Activated T-helper 17 cell treated with anti-CD3 and anti-CD28 coated beads, Interleukin-2, amount 50 U/mL, for 72 hours (primary cell): ENCODE measurements around the gene RCL1. TPM values are rescaled to one million over a fixed set of nuclear protein-coding genes. Genes with fewer than 3 reads are reported as not detected.

Source experiments
- ATAC-seq: fragments of 150-1000 bp; cut with Tn5 transposase; replicated peaks from 2 replicates; pipeline ENCODE4 v1.10.0; 2021; ENCODE audit warnings: mild to moderate bottlenecking, moderate library complexity
- H3K27ac Mint-ChIP-seq: one replicate; pipeline ENCODE4 v1.8.0; 2022; ENCODE audit warnings: mixed read lengths
- H3K27me3 Mint-ChIP-seq: one replicate; pipeline ENCODE4 v1.8.0; 2022; ENCODE audit warnings: mixed read lengths
- H3K36me3 Mint-ChIP-seq: one replicate; pipeline ENCODE4 v1.8.0; 2022; ENCODE audit warnings: low read depth, mild to moderate bottlenecking, mixed read lengths
- H3K4me1 Mint-ChIP-seq: one replicate; pipeline ENCODE4 v1.8.0; 2022; ENCODE audit warnings: mixed read lengths
- H3K4me3 Mint-ChIP-seq: one replicate; pipeline ENCODE4 v1.8.0; 2022; ENCODE audit warnings: mild to moderate bottlenecking, mixed read lengths
- H3K9me3 Mint-ChIP-seq: one replicate; pipeline ENCODE4 v1.8.0; 2022; ENCODE audit warnings: mixed read lengths
- total RNA-seq, 2 donors: library from RNA; stranded (reverse); gene quantifications; one replicate each; pipeline ENCODE4 v1.2.3, GENCODE V29; 2022

The RCL1 gene
- total RNA-seq, 2 donors from 2014 or later: 18.9 to 38.2 TPM

GRCh38 chr9:4796530-4796929 lies 3.8 kb downstream of the RCL1 start:
- Mint-ChIP-seq H3K36me3 (peaks cover 6% of the 10 kb centered on the region), H3K4me1 (peaks cover 43% of the 10 kb centered on the region), H3K9me3 (no peaks in the 10 kb centered on the region), H3K4me3 (no peak overlapping the region), H3K27ac (no peak overlapping the region), H3K27me3 (no peaks in the 10 kb centered on the region)
- no peak for ATAC-seq

DNA sequence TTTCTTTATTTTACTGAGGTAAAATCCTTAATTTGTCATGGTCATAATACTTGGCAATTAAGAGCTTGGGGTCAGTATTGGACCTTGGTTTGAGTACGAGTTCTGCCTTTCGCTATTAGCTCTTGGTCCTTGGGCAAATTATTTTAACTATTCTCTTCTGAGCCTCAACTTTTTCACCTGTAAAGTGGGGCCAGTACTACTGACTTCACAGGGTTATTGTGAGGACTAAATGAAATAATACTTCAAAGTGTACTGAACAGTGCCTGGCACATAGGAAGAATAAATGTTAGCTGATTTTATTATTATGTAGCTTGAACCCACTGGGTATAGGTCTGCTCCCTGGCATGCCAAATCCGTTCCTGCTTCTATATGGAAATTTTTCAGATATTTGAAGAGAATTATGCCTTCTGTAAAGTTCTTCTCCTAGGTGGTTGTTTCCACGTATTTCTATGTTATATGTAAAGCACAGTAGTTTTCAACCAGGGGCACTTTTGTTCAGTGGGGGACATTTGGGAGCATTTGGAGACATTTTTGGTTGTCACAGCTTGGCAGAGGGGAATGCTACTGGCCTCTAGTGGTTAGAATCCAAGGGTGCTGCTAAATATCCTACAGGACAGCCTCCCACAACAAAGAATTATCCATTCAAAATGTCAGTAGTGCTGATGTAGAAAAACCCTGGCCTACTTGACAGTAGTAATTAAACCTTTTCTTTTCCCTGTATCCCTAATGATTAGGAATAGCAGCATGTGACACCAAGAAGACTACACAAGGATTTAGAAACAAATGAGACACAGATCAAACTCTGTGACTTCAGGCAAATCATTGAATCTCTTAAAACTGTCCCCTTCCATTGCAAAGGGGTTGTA lies 4.5 kb downstream of the RCL1 start:
- H3K9me3 Mint-ChIP-seq: no peaks in the 10 kb centered on the region
- no peaks in the 10 kb centered on the region for H3K27me3 Mint-ChIP-seq
- peak overlapping the region; percentile 17 for H3K4me3 Mint-ChIP-seq
- H3K27ac Mint-ChIP-seq: peak overlapping the region; percentile 26
- peaks cover 6% of the 10 kb centered on the region for H3K36me3 Mint-ChIP-seq
- no peak for ATAC-seq
- peaks cover 37% of the 10 kb centered on the region for H3K4me1 Mint-ChIP-seq

- peaks cover 6% of the 10 kb centered on the region for H3K36me3 Mint-ChIP-seq
- peak overlapping the region; percentile 17 for H3K4me3 Mint-ChIP-seq
- peak overlapping the region; percentile 26 for H3K27ac Mint-ChIP-seq
- H3K4me1 Mint-ChIP-seq: peaks cover 37% of the 10 kb centered on the region
- ATAC-seq: no peak
- no peaks in the 10 kb centered on the region for H3K27me3 Mint-ChIP-seq
- no peaks in the 10 kb centered on the region for H3K9me3 Mint-ChIP-seq
Observed at GRCh38 chr9:4797854-4798150, 5.1 kb downstream of the RCL1 start.

DNA sequence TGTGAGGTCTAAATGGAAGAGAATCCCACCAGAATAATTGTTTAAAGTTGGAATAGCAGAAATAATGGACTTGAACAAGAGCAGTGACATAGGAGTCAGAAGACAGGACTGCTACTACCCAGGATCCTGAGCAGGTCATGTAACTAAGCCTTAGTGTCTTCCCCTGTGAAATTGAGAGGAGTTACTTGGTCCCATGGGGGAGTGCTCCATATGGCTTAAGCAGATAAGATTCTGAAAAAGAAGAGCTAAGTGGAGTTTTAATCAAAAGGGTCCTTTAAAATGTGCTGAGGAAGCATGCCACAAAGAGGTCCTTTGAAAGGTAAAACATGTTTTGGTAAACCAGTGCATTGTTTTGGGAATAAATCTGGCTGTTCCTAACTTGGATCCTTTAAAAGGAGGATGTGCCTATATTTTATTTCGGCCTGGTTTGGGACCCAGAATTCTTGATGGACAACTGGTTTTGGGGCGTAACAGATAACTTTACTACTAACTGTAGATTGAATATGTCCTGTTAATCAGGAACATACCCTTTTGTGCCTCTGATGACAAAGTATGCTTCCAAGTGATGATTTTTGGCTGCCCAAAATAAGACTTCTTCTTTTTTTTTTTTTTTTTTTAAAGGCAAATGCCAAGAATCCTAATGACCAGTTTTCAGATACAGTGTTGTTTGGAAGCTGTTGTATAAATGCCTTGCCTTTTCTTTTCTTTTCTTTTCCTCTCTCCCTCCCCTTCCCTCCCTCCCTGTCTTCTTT lies 5.7 kb downstream of the RCL1 start:
- Mint-ChIP-seq H3K27me3 (no peaks in the 10 kb centered on the region), H3K36me3 (peaks cover 6% of the 10 kb centered on the region), H3K9me3 (no peaks in the 10 kb centered on the region), H3K4me1 (peaks cover 38% of the 10 kb centered on the region), H3K4me3 (peak overlapping the region; percentile 17), H3K27ac (peak overlapping the region; percentile 26)
- no peak for ATAC-seq

DNA sequence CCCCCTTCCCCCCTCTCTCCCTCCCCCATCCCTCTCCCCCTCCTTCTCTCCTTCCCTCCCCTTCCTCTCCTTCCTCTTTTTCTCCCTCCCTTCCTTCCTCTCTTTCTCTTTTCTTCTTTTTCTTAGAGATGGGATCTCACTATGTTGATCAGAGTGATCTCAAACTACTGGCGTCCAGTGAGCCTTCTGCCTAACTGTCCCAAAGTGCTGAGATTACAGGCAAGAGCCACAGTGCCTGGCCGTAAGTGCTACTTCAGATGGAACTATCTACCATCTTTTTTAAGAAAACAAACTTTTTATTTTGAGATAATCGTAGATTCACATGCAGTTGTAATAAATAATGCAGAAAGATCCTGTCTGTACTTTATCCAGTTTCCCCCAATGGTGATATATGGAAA lies 6.3 kb downstream of the RCL1 start:
- Mint-ChIP-seq H3K4me3 (no peak overlapping the region), H3K9me3 (no peaks in the 10 kb centered on the region), H3K4me1 (peaks cover 41% of the 10 kb centered on the region), H3K27me3 (no peaks in the 10 kb centered on the region), H3K27ac (no peak overlapping the region), H3K36me3 (peaks cover 3% of the 10 kb centered on the region)
- ATAC-seq: no peak

DNA sequence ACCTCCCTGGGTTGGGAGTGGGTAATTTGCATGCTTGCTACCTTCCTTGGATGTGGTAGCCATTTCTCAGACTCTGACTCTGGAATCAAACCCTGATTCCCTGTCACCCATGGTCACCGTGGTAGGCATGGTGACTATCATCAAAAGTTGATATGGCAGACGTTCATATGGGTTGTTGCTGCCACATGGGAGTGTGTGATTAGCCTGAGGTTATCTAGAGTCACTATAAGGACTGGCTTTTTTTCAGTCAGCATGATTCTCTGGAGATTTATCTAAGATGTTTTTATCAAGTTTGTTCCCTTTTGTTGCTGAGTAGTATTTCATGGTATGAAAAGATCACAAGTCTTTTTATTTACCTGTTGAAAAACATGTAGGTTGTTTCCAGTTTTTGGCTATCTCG lies 7.0 kb downstream of the RCL1 start:
- ATAC-seq: no peak
- no peaks in the 10 kb centered on the region for H3K36me3 Mint-ChIP-seq
- H3K4me3 Mint-ChIP-seq: no peak overlapping the region
- no peaks in the 10 kb centered on the region for H3K9me3 Mint-ChIP-seq
- peaks cover 35% of the 10 kb centered on the region for H3K4me1 Mint-ChIP-seq
- no peaks in the 10 kb centered on the region for H3K27me3 Mint-ChIP-seq
- H3K27ac Mint-ChIP-seq: no peak overlapping the region

- Mint-ChIP-seq H3K4me1 (peaks cover 31% of the 10 kb centered on the region), H3K36me3 (no peaks in the 10 kb centered on the region), H3K27me3 (no peaks in the 10 kb centered on the region), H3K9me3 (no peaks in the 10 kb centered on the region), H3K4me3 (no peak overlapping the region), H3K27ac (no peak overlapping the region)
- ATAC-seq: no peak
Observed at GRCh38 chr9:4801156-4801555, 8.4 kb downstream of the RCL1 start.

DNA sequence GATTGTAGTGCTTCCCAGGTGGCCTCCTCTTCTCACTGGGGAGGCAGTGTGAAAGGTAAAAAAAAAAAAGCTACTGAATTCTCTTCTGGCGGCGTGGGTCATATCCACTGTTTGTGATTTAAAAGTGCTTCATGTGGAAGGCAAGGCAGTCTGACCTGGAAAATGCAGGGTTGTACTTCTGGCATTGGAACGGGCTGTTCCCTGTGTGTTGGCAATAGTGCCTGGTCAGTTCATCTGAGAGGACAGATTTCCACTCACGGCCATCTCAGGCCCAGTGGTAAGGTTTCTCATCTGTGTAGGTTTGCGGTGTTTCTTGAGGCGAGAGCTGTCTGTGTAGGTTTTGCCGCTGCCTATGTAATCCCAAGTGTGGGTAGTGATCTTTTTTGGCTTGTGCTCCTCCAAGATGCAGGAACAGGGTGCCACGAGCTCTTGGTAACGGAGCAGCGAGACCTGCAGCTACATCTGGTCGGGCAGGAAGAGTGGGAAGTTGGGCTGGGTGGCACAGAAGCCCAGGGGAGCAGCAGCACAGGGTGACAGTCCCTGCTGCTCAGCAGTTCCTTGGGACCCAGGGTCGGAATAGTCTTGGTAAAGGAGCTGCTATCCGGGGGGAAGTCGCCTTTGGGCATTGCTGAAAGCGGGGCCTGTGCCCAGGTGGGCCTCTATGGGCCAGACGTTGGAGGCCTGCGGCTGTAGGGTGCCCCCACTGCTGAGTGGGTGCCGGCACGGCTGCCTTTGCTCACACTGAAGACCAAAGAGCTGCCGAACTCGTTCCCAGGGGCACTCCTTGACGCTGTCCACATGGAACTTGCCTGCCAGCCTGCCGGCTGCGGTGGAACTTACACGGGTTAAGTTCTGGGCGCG lies 11.2 kb downstream of the RCL1 start:
- Mint-ChIP-seq H3K4me3 (no peak overlapping the region), H3K27ac (peak overlapping the region; percentile 44), H3K9me3 (peaks cover 5% of the 10 kb centered on the region), H3K36me3 (no peaks in the 10 kb centered on the region), H3K27me3 (no peaks in the 10 kb centered on the region), H3K4me1 (peaks cover 26% of the 10 kb centered on the region)
- no peak for ATAC-seq

- no peak overlapping the region for H3K4me3 Mint-ChIP-seq
- H3K9me3 Mint-ChIP-seq: peaks cover 5% of the 10 kb centered on the region
- no peak for ATAC-seq
- no peaks in the 10 kb centered on the region for H3K27me3 Mint-ChIP-seq
- no peak overlapping the region for H3K27ac Mint-ChIP-seq
- H3K36me3 Mint-ChIP-seq: no peaks in the 10 kb centered on the region
- H3K4me1 Mint-ChIP-seq: peaks cover 25% of the 10 kb centered on the region
Observed at GRCh38 chr9:4804531-4805016, 11.8 kb downstream of the RCL1 start.

DNA sequence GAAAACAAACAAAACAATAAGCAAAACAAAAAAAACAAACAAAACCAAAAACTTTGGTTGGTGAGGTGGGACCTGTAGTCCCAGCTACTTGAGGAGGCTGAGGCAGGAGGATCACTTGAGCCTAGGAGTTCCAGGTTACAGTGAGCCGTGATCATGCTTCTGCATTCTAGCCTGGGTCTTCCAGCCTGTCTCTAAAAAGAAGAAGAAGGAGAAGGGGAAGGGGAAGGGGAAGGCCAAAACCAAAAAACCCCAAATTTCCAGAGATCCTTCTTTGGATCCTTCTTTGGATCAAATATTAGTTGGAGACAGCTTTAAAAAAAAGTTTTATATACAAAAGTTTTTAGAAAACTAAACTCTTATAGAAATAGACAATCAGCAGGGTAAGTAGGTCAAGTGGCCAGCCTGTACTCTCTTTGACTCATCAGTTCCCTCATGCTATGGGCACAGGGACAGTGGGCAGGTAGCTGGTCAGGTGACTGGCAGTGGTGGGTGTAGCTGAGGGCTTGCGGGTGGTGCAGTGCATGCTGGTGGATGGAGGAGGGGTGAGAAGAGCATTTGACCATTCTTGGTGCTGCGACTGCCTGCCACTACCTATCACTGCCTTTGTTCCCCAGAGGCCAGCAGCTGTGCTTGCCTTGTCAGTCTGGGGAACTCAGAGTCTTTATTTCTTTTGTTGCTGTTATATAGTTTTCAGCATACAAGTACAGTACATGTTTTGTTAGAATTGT lies 12.6 kb downstream of the RCL1 start:
- Mint-ChIP-seq H3K4me3 (no peak overlapping the region), H3K27ac (no peak overlapping the region)

GRCh38 chr9:4810565-4810964 lies 17.8 kb downstream of the RCL1 start:
- ATAC-seq: no peak
- Mint-ChIP-seq H3K9me3 (peaks cover 8% of the 10 kb centered on the region), H3K4me1 (peaks cover 29% of the 10 kb centered on the region), H3K4me3 (no peak overlapping the region), H3K27ac (no peak overlapping the region), H3K27me3 (no peaks in the 10 kb centered on the region), H3K36me3 (no peaks in the 10 kb centered on the region)

More for the DNA sequence above, 12.6 kb downstream of the RCL1 start:
- peaks cover 5% of the 10 kb centered on the region for H3K9me3 Mint-ChIP-seq
- H3K27me3 Mint-ChIP-seq: no peaks in the 10 kb centered on the region
- H3K4me1 Mint-ChIP-seq: peaks cover 26% of the 10 kb centered on the region
- no peaks in the 10 kb centered on the region for H3K36me3 Mint-ChIP-seq
- ATAC-seq: peak; percentile 79

DNA sequence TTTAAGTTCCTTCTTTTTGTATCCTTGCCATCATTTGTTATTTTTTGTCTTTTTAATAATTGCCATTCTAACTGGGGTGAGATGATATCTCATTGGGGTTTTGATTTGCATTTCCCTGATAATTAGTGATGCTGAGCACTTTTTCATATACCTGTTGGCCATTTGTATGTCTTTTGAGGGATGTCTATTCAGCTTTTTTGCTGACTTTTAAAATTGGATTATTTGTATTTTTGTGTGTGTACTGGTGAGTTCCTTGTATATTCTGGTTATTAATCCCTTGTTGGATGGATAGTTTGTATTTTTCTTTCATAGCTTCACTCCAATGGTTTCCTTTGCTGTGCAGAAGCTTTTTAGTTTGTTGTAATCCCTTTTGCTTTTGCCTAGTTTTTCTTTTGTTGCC lies 19.1 kb downstream of the RCL1 start:
- H3K9me3 Mint-ChIP-seq: peaks cover 7% of the 10 kb centered on the region
- no peaks in the 10 kb centered on the region for H3K27me3 Mint-ChIP-seq
- no peak overlapping the region for H3K4me3 Mint-ChIP-seq
- no peak overlapping the region for H3K27ac Mint-ChIP-seq
- no peak for ATAC-seq
- H3K4me1 Mint-ChIP-seq: peaks cover 27% of the 10 kb centered on the region
- H3K36me3 Mint-ChIP-seq: no peaks in the 10 kb centered on the region

GRCh38 chr9:4812858-4813257 lies 20.1 kb downstream of the RCL1 start:
- no peaks in the 10 kb centered on the region for H3K36me3 Mint-ChIP-seq
- H3K4me1 Mint-ChIP-seq: peaks cover 25% of the 10 kb centered on the region
- peaks cover 4% of the 10 kb centered on the region for H3K9me3 Mint-ChIP-seq

DNA sequence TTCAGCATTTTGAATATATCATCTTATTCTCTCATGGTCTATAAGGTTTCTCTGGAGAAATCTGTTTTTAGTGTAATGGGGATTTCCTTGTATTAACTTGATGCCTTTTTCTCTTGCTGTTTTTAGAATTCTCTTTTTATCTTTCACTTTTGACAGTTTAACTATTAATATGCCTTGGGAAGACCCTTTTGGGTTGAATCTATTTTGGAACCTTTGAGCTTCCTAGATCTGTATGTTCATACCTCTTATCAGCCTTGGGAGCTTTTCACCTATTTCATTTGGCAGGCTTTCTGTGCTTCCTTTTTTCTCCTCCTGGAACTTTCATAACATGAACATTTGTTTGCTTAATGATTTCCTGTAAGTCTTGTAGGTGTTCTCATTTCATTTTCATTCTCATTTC lies 22.2 kb downstream of the RCL1 start:
- H3K36me3 Mint-ChIP-seq: no peaks in the 10 kb centered on the region
- H3K27ac Mint-ChIP-seq: peak overlapping the region; percentile 87
- peak; percentile 67 for ATAC-seq
- peaks cover 4% of the 10 kb centered on the region for H3K9me3 Mint-ChIP-seq
- no peaks in the 10 kb centered on the region for H3K27me3 Mint-ChIP-seq
- peak overlapping the region; percentile 63 for H3K4me3 Mint-ChIP-seq
- H3K4me1 Mint-ChIP-seq: peaks cover 17% of the 10 kb centered on the region

More at GRCh38 chr9:4812858-4813257, 20.1 kb downstream of the RCL1 start:
- Mint-ChIP-seq H3K4me3 (peak overlapping the region; percentile 11), H3K27me3 (no peaks in the 10 kb centered on the region), H3K27ac (no peak overlapping the region)
- ATAC-seq: no peak
